Endothelial cell of umbilical vein (primary cell): Measurements from ENCODE around the gene ANP32E.

Experiments used
- CTCF ChIP-seq, 2 donors: IDR thresholded peaks; 1 replicate in 1 of 2; 2 replicates in 1 of 2; pipeline ENCODE4 v1.5.1; 2011; ENCODE audit warnings: low read length in 2 of 2, mild to moderate bottlenecking in 2 of 2, moderate library complexity in 2 of 2, control low read depth in 1 of 2, inconsistent platforms in 1 of 2, low read depth in 1 of 2; ENCODE audit not compliant: insufficient read depth in 1 of 2; ENCODE audit errors: extremely low read depth in 1 of 2
- POLR2A ChIP-seq: IDR thresholded peaks from 2 replicates; pipeline ENCODE4 v1.6.1; 2012; ENCODE audit warnings: low read depth, mild to moderate bottlenecking, control low read depth, low read length
- POLR2AphosphoS5 ChIP-seq: IDR thresholded peaks from 2 replicates; pipeline ENCODE4 v1.6.1; 2012; ENCODE audit warnings: low read depth, mild to moderate bottlenecking, control low read depth, low read length, moderate library complexity; ENCODE audit not compliant: insufficient read depth

GRCh38 chr1:150281758-150282557, 46.0 kb upstream of the ANP32E start, which contains the start of gene CIART:
- peak; percentile 44 for TF ChIP-seq POLR2A
- no peak for TF ChIP-seq CTCF (IDR thresholded peaks at IDR 0.05; ENCODE audit: extremely low read depth in 1 of 2, insufficient read depth in 1 of 2, low read depth in 1 of 2, low read length in 2 of 2)
- TF ChIP-seq POLR2AphosphoS5 = no peak
